Measurements from ENCODE around the gene SLCO1C1. TPM values are rescaled to one million over a fixed set of nuclear protein-coding genes. Genes with fewer than 3 reads are reported as not detected.
A peak's percentile ranks its signal among the peaks of the same experiment; 100 is the strongest.

SLCO1C1 gene
- polyA plus RNA-seq, 4 donors = 0.40 to 0.67 (median 0.50) TPM

- no peak for DNase-seq (ENCODE audit: low read depth in 4 of 4, low spot score in 3 of 4)
Measured at GRCh38 chr12:20792971-20793370, 97.8 kb downstream of the SLCO1C1 start.

GRCh38 chr12:20798554-20798953 is 103.4 kb downstream of the SLCO1C1 start:
- DNase-seq (ENCODE audit: low read depth in 4 of 4, low spot score in 3 of 4) = peak in 1 of 4 donors; percentile 2

- no peak for DNase-seq (ENCODE audit: low read depth in 4 of 4, low spot score in 3 of 4)
Measured at GRCh38 chr12:20800160-20800559, 105.0 kb downstream of the SLCO1C1 start.

- no peak for DNase-seq (ENCODE audit: low read depth in 4 of 4, low spot score in 3 of 4)
Measured at GRCh38 chr12:20801035-20801434, 105.9 kb downstream of the SLCO1C1 start.

Other genes starting within 250 kb of the SLCO1C1 start
- under 1 TPM in 1 of 4 donors, not detected in 3; 0.33 TPM for gene SLCO1B3, start 115.4 kb downstream of the SLCO1C1 start, polyA plus RNA-seq (ENCODE audit: insufficient read length in 4 of 4)

Data from left renal pelvis (tissue), 4 donors.